DND-41 (cell line): ENCODE measurements around the gene RPL10.

ENCODE experiments used
- CTCF ChIP-seq: IDR thresholded peaks from 2 replicates; pipeline ENCODE4 v1.5.1; 2012; ENCODE audit warnings: borderline replicate concordance, low read length, moderate library complexity, mild to moderate bottlenecking; ENCODE audit not compliant: poor library complexity, severe bottlenecking; ENCODE audit errors: extremely low read depth
- EZH2 ChIP-seq: IDR thresholded peaks from 3 replicates; pipeline ENCODE4 v1.6.1; 2012; ENCODE audit warnings: borderline replicate concordance, low read depth, mild to moderate bottlenecking, moderate library complexity, low read length, inconsistent platforms; ENCODE audit not compliant: severe bottlenecking

- TF ChIP-seq CTCF, result no peak
- TF ChIP-seq EZH2, result no peak
Observed at GRCh38 chrX:154351183-154352011, 46.8 kb upstream of the RPL10 start.
